SK-N-SH (cell line): ENCODE results near the gene NUP160. TPM values are rescaled to one million over a fixed set of nuclear protein-coding genes. Genes with fewer than 3 reads are reported as not detected.

Experiments
- CTCF ChIA-PET: fragments of 300-600, 350-600 bp; formaldehyde crosslinking; extraction: SDS; loops from one replicate; lab custom pipeline; 2021; lab: Yijun Ruan, JAX
- POLR2A ChIA-PET: fragments of 350-600 bp; sonication (Branson Sonifier 250); formaldehyde crosslinking; extraction: SDS; loops from one replicate; lab custom pipeline; 2020; ENCODE audit warnings: antibody characterized with exemption, inconsistent platforms; lab: Yijun Ruan, JAX
- DNase-seq: peaks from one replicate; pipeline ENCODE4 v3.0.0; 2012
- H2AFZ ChIP-seq: fragments of 200-600 bp; sonication (generic); 2 replicates; pipeline ENCODE4 v1.8.1; 2016; ENCODE audit warnings: antibody characterized with exemption, mild to moderate bottlenecking, low read depth
- H3F3A ChIP-seq: fragments of 200-600 bp; sonication (generic); replicated peaks from 2 replicates; pipeline ENCODE3; 2016; ENCODE audit warnings: antibody characterized with exemption, mild to moderate bottlenecking; ENCODE audit not compliant: insufficient read depth
- H3K27ac ChIP-seq, 2 experiments: fragments of 200-500 bp in 1 of 2; fragments of 200-600 bp in 1 of 2; sonication (Bioruptor generic) in 1 of 2; sonication (generic), shearing (Covaris generic) in 1 of 2; 2 replicates each; pipeline versions ENCODE4 v1.5.1 to v1.6.1; 2014 to 2016; ENCODE audit warnings: low read depth in 2 of 2, inconsistent platforms in 1 of 2, low read length in 1 of 2, mild to moderate bottlenecking in 1 of 2, mixed read lengths in 1 of 2
- H3K27me3 ChIP-seq: fragments of 200-600 bp; sonication (generic), shearing (Covaris generic); 2 replicates; pipeline ENCODE4 v1.6.1; 2016; ENCODE audit warnings: mixed run types; ENCODE audit not compliant: insufficient read depth
- H3K36me3 ChIP-seq, 2 experiments: fragments of 200-500 bp in 1 of 2; fragments of 200-600 bp in 1 of 2; sonication (Bioruptor generic) in 1 of 2; sonication (generic) in 1 of 2; replicated peaks in 1 of 2; 2 replicates each; pipeline versions ENCODE3 to v1.5.1; 2014 to 2016; ENCODE audit warnings: low read length in 1 of 2, mild to moderate bottlenecking in 1 of 2; ENCODE audit not compliant: insufficient read depth in 2 of 2, control insufficient read depth in 1 of 2
- H3K4me1 ChIP-seq, 2 experiments: fragments of 200-500 bp in 1 of 2; fragments of 200-600 bp in 1 of 2; sonication (Bioruptor generic) in 1 of 2; sonication (generic), shearing (Covaris generic) in 1 of 2; 2 replicates each; pipeline versions ENCODE4 v1.5.1 to v1.6.1; 2014 to 2016; ENCODE audit warnings: low read depth in 1 of 2, low read length in 1 of 2, mixed run types in 1 of 2; ENCODE audit not compliant: insufficient read depth in 2 of 2, control insufficient read depth in 1 of 2
- H3K4me2 ChIP-seq: fragments of 200-600 bp; sonication (generic), shearing (Covaris generic); 2 replicates; pipeline ENCODE4 v1.6.1; 2017; ENCODE audit warnings: mixed run types
- H3K4me3 ChIP-seq, 2 experiments: fragments of 200-500 bp in 1 of 2; fragments of 200-600 bp in 1 of 2; sonication (Bioruptor generic) in 1 of 2; sonication (generic), shearing (Covaris generic) in 1 of 2; 2 replicates each; pipeline versions ENCODE4 v1.5.1 to v1.8.1; 2014 to 2016; ENCODE audit warnings: low read depth in 2 of 2, inconsistent platforms in 1 of 2, low read length in 1 of 2, mild to moderate bottlenecking in 1 of 2, mixed read lengths in 1 of 2, moderate library complexity in 1 of 2
- H3K79me2 ChIP-seq: fragments of 200-600 bp; sonication (generic); 2 replicates; pipeline ENCODE4 v1.8.1; 2017; ENCODE audit warnings: mild to moderate bottlenecking; ENCODE audit not compliant: insufficient read depth
- H3K9ac ChIP-seq: fragments of 200-600 bp; sonication (generic); 2 replicates; pipeline ENCODE4 v1.6.1; 2017; ENCODE audit warnings: mixed run types
- H3K9me2 ChIP-seq: fragments of 200-600 bp; sonication (generic); 2 replicates; pipeline ENCODE4 v1.6.1; 2017; ENCODE audit warnings: mixed run types
- H3K9me3 ChIP-seq: fragments of 200-600 bp; sonication (generic); 2 replicates; pipeline ENCODE4 v1.6.1; 2017; ENCODE audit warnings: mixed run types, mild to moderate bottlenecking, moderate library complexity
- H4K20me1 ChIP-seq: fragments of 200-600 bp; sonication (generic); 2 replicates; pipeline ENCODE4 v1.6.1; 2017; ENCODE audit warnings: mild to moderate bottlenecking, mixed run types; ENCODE audit not compliant: insufficient read depth
- EZH2phosphoT487 ChIP-seq: fragments of 200-600 bp; sonication (generic); IDR thresholded peaks from 2 replicates; pipeline ENCODE4 v1.6.1; 2017; ENCODE audit warnings: low read depth, mixed run types, mild to moderate bottlenecking, antibody characterized with exemption, moderate library complexity, borderline replicate concordance
- FOXJ3 ChIP-seq: sonication (generic); formaldehyde crosslinking; IDR thresholded peaks from 2 replicates; pipeline ENCODE4 v1.5.1; 2020; ENCODE audit warnings: mild to moderate bottlenecking, missing genetic modification reagents
- FOXM1 ChIP-seq: IDR thresholded peaks from 2 replicates; pipeline ENCODE4 v1.4.0; 2012; ENCODE audit warnings: low read depth, mild to moderate bottlenecking
- GABPA ChIP-seq: IDR thresholded peaks from 2 replicates; pipeline ENCODE4 v1.4.0; 2012; ENCODE audit warnings: low read depth, mild to moderate bottlenecking
- JUND ChIP-seq: IDR thresholded peaks from 2 replicates; pipeline ENCODE4 v1.4.0; 2012
- MAX ChIP-seq: IDR thresholded peaks from 2 replicates; pipeline ENCODE4 v1.4.0; 2012; ENCODE audit warnings: low read depth
- PBX3 ChIP-seq: IDR thresholded peaks from 2 replicates; pipeline ENCODE4; 2012
- REST ChIP-seq: IDR thresholded peaks from 2 replicates; pipeline ENCODE4 v1.6.1; 2012; ENCODE audit warnings: mild to moderate bottlenecking, low read depth, low read length, moderate library complexity
- RFX5 ChIP-seq: IDR thresholded peaks from 2 replicates; pipeline ENCODE4 v1.6.1; 2012; ENCODE audit warnings: mild to moderate bottlenecking, improper control_type of control experiment, low read length
- SIN3A ChIP-seq: IDR thresholded peaks from 2 replicates; pipeline ENCODE4 v1.6.1; 2012; ENCODE audit warnings: low read depth, mild to moderate bottlenecking, low read length, moderate library complexity, borderline replicate concordance
- TAF1 ChIP-seq: IDR thresholded peaks from 2 replicates; pipeline ENCODE4 v1.6.1; 2012; ENCODE audit warnings: low read depth, mild to moderate bottlenecking, low read length, moderate library complexity, borderline replicate concordance
- USF1 ChIP-seq: IDR thresholded peaks from 2 replicates; pipeline ENCODE4 v1.4.0; 2012; ENCODE audit warnings: low read depth, borderline replicate concordance
- ZBTB33 ChIP-seq: IDR thresholded peaks from 2 replicates; pipeline ENCODE4 v1.4.0; 2012; ENCODE audit warnings: low read depth, borderline replicate concordance
- WGBS: methylation state at CpG from one replicate; pipeline ENCODE4 v1.1.6; 2017; ENCODE audit warnings: low lambda C conversion rate; 5-methylcytosine and 5-hydroxymethylcytosine counted together
- polyA plus RNA-seq, 3 experiments: library from polyadenylated mRNA; depleted of rRNA; stranded (reverse); fragments of >200 nt; gene quantifications; 2 replicates each; pipeline ENCODE4 v1.2.3, GENCODE V29; 2012

Gene NUP160
- polyA plus RNA-seq, 1 of the 3 experiments (the other 2 are of a cell fraction): 19.3 TPM

- TF ChIP-seq RFX5: no peak
- TF ChIP-seq USF1: no peak
- no peak for TF ChIP-seq ZBTB33
- no peak for TF ChIP-seq GABPA
- TF ChIP-seq PBX3: no peak
- TF ChIP-seq MAX: no peak
- no peak for TF ChIP-seq JUND
- TF ChIP-seq FOXJ3 (CRISPR knock-in tag): no peak
These were observed 65.0 kb downstream of the NUP160 start (continued) for GRCh38 chr11:47783087-47783610.

GRCh38 chr11:47778878-47779483, 69.2 kb downstream of the NUP160 start:
- POLR2A ChIA-PET: no interaction called here
- H3K36me3 ChIP-seq: peaks cover 49 to 71% of the 10 kb centered on the region in 2 experiments

GRCh38 chr11:47775240-47775869, 72.8 kb downstream of the NUP160 start:
- Histone ChIP-seq H4K20me1 (no peaks in the 10 kb centered on the region), H3K27me3 (no peaks in the 10 kb centered on the region), H2AFZ (no peak overlapping the region), H3K27ac (peak overlapping the region in 1 of 2 experiments; percentile 41; a peak in 2 of 4 replicates), H3K9ac (no peak overlapping the region), H3K36me3 (peaks cover 38 to 43% of the 10 kb centered on the region in 2 experiments), H3K9me2 (no peaks in the 10 kb centered on the region), H3K4me2 (no peak overlapping the region), H3K4me3 (no peak overlapping the region), H3K4me1 (peaks cover 0 to 3% of the 10 kb centered on the region in 2 experiments; a peak in 1 of 4 replicates), H3F3A (peaks cover 16% of the 10 kb centered on the region), H3K9me3 (no peaks in the 10 kb centered on the region), H3K79me2 (no peaks in the 10 kb centered on the region)
- WGBS: 80% methylated on average over 8 of the region's 8 CpGs
- DNase-seq: no peak
- POLR2A ChIA-PET: interaction anchor here (0.6 kb wide), 1 partner anchor 13 kb away, joined by 3 read pairs; no protein-coding TSS in a partner anchor
- CTCF ChIA-PET: interaction anchor here (0.6 to 1.2 kb wide), 3 partner anchors 9 to 79 kb away, joined by 3 to 4 read pairs (median 3); no protein-coding TSS in a partner anchor
- TF ChIP-seq TAF1 (no peak), EZH2phosphoT487 (no peak), JUND (no peak), REST (no peak), ZBTB33 (no peak), FOXM1 (no peak)

More at GRCh38 chr11:47778878-47779483, 69.2 kb downstream of the NUP160 start:
- Histone ChIP-seq H3K9ac (no peak overlapping the region), H3K27me3 (no peaks in the 10 kb centered on the region), H2AFZ (no peak overlapping the region), H3K79me2 (no peaks in the 10 kb centered on the region), H3K4me1 (peaks cover 0 to 3% of the 10 kb centered on the region in 2 experiments; a peak in 1 of 4 replicates), H4K20me1 (no peaks in the 10 kb centered on the region), H3K9me3 (no peaks in the 10 kb centered on the region), H3K9me2 (no peaks in the 10 kb centered on the region), H3K4me2 (no peak overlapping the region), H3K4me3 (no peak overlapping the region), H3K27ac (no peak overlapping the region), H3F3A (peaks cover 17% of the 10 kb centered on the region)
- CTCF ChIA-PET: no interaction called here
- 94% methylated on average over 7 of the region's 7 CpGs for WGBS
- DNase-seq: no peak
- TF ChIP-seq SIN3A: no peak
